H9 (cell line): ENCODE measurements around the gene NXN. TPM values are rescaled to one million over a fixed set of nuclear protein-coding genes. Genes with fewer than 3 reads are reported as not detected.
A peak's percentile ranks its signal among the peaks of the same experiment; 100 is the strongest.

Experiments
- DNase-seq: peaks from one replicate; pipeline ENCODE4 v3.0.0-alpha.2; 2017
- H2AFZ ChIP-seq: one replicate; pipeline ENCODE4 v1.6.1; 2013; ENCODE audit warnings: mild to moderate bottlenecking, low read length, control low read depth, moderate library complexity
- H2AK5ac ChIP-seq: 2 replicates; pipeline ENCODE4 v1.6.1; 2013; ENCODE audit warnings: low read length, control low read depth, mixed read lengths; ENCODE audit not compliant: insufficient read length
- H2BK120ac ChIP-seq: one replicate; pipeline ENCODE4 v1.6.1; 2013; ENCODE audit warnings: low read depth, mild to moderate bottlenecking, low read length, control low read depth, inconsistent platforms; ENCODE audit not compliant: poor library complexity, severe bottlenecking
- H2BK12ac ChIP-seq: 2 replicates; pipeline ENCODE4 v1.6.1; 2013; ENCODE audit warnings: low read length, control low read depth, mixed read lengths, low read depth; ENCODE audit not compliant: insufficient read length
- H2BK15ac ChIP-seq: 2 replicates; pipeline ENCODE4 v1.6.1; 2013; ENCODE audit warnings: low read depth, low read length, control low read depth
- H2BK20ac ChIP-seq: one replicate; pipeline ENCODE4 v1.6.1; 2013; ENCODE audit warnings: low read depth, mild to moderate bottlenecking, low read length, control low read depth, inconsistent platforms; ENCODE audit not compliant: poor library complexity, severe bottlenecking
- H2BK5ac ChIP-seq: 2 replicates; pipeline ENCODE4 v1.6.1; 2013; ENCODE audit warnings: low read length, control low read depth, mixed read lengths; ENCODE audit not compliant: insufficient read length
- H3K14ac ChIP-seq: 2 replicates; pipeline ENCODE4 v1.6.1; 2013; ENCODE audit warnings: low read length, control low read depth; ENCODE audit not compliant: insufficient read depth
- H3K18ac ChIP-seq: 2 replicates; pipeline ENCODE4 v1.6.1; 2013; ENCODE audit warnings: low read depth, mild to moderate bottlenecking, mixed read lengths, low read length, control low read depth; ENCODE audit not compliant: insufficient read length
- H3K23ac ChIP-seq: 2 replicates; pipeline ENCODE4 v1.6.1; 2013; ENCODE audit warnings: low read length, control low read depth, mixed read lengths, low read depth; ENCODE audit not compliant: insufficient read length
- H3K23me2 ChIP-seq: 2 replicates; pipeline ENCODE4 v1.6.1; 2013; ENCODE audit warnings: low read depth, mild to moderate bottlenecking, mixed read lengths, low read length, control low read depth; ENCODE audit not compliant: insufficient read length, poor library complexity, severe bottlenecking
- H3K27ac ChIP-seq: 2 replicates; pipeline ENCODE4 v1.5.1; 2013; ENCODE audit warnings: low read length, control low read depth, mixed read lengths, low read depth; ENCODE audit not compliant: insufficient read length
- H3K27me3 ChIP-seq: 2 replicates; pipeline ENCODE4 v1.6.1; 2013; ENCODE audit warnings: low read length, control low read depth, inconsistent platforms; ENCODE audit not compliant: insufficient read depth
- H3K4ac ChIP-seq: 2 replicates; pipeline ENCODE4 v1.6.1; 2013; ENCODE audit warnings: low read depth, mild to moderate bottlenecking, control low read depth, inconsistent platforms, low read length, moderate library complexity
- H3K4me1 ChIP-seq: 2 replicates; pipeline ENCODE4 v1.6.1; 2013; ENCODE audit warnings: low read length, control low read depth, inconsistent platforms; ENCODE audit not compliant: insufficient read depth
- H3K4me2 ChIP-seq: 2 replicates; pipeline ENCODE4 v1.6.1; 2013; ENCODE audit warnings: low read length, control low read depth, mixed read lengths; ENCODE audit not compliant: insufficient read length, insufficient read depth
- H3K56ac ChIP-seq: 2 replicates; pipeline ENCODE4 v1.6.1; 2013; ENCODE audit warnings: low read depth, mild to moderate bottlenecking, mixed read lengths, low read length, control low read depth; ENCODE audit not compliant: insufficient read length
- H3K79me1 ChIP-seq: 2 replicates; pipeline ENCODE4 v1.6.1; 2013; ENCODE audit warnings: low read depth, mild to moderate bottlenecking, moderate library complexity, low read length, control low read depth, inconsistent platforms; ENCODE audit not compliant: insufficient read depth, poor library complexity, severe bottlenecking
- H3K79me2 ChIP-seq: 2 replicates; pipeline ENCODE4 v1.6.1; 2013; ENCODE audit warnings: low read length, control low read depth, inconsistent platforms; ENCODE audit not compliant: insufficient read depth
- H3K9ac ChIP-seq: 2 replicates; pipeline ENCODE4 v1.6.1; 2013; ENCODE audit warnings: low read length, control low read depth, mixed read lengths; ENCODE audit not compliant: insufficient read length; ENCODE audit errors: extremely low read depth
- H3K9me3 ChIP-seq: one replicate; pipeline ENCODE4 v1.6.1; 2013; ENCODE audit warnings: low read depth, low read length, inconsistent platforms; ENCODE audit not compliant: control insufficient read depth
- H3T11ph ChIP-seq: one replicate; pipeline ENCODE4 v1.6.1; 2013; ENCODE audit warnings: mild to moderate bottlenecking, low read length, control low read depth, inconsistent platforms
- H4K20me1 ChIP-seq: one replicate; pipeline ENCODE4 v1.6.1; 2013; ENCODE audit not compliant: control insufficient read depth, insufficient read length, insufficient read depth
- H4K5ac ChIP-seq: 2 replicates; pipeline ENCODE4 v1.6.1; 2013; ENCODE audit warnings: low read depth, mild to moderate bottlenecking, mixed read lengths, low read length, control low read depth; ENCODE audit not compliant: insufficient read length
- H4K8ac ChIP-seq: replicated peaks from 2 replicates; pipeline ENCODE4 v1.6.1; 2013; ENCODE audit warnings: low read length, control low read depth, mixed read lengths, low read depth; ENCODE audit not compliant: insufficient read length
- H4K91ac ChIP-seq: 2 replicates; pipeline ENCODE4 v1.6.1; 2013; ENCODE audit warnings: low read depth, mild to moderate bottlenecking, moderate library complexity, mixed read lengths, low read length, control low read depth; ENCODE audit not compliant: insufficient read length
- H3K27ac Mint-ChIP-seq, 3 experiments: 2 replicates in 2 of 3; 3 replicates in 1 of 3; pipeline ENCODE4 v1.8.0; 2020 to 2021; ENCODE audit warnings: mixed read lengths in 3 of 3, mild to moderate bottlenecking in 1 of 3, moderate library complexity in 1 of 3
- H3K27me3 Mint-ChIP-seq: 2 replicates; pipeline ENCODE4 v1.8.0; 2021; ENCODE audit warnings: low read depth, mild to moderate bottlenecking, moderate library complexity, mixed read lengths
- H3K36me3 Mint-ChIP-seq, 3 experiments: 2 replicates in 2 of 3; 3 replicates in 1 of 3; pipeline ENCODE4 v1.8.0; 2020 to 2021; ENCODE audit warnings: low read depth in 3 of 3, mixed read lengths in 3 of 3; ENCODE audit not compliant: insufficient read depth in 1 of 3
- H3K4me1 Mint-ChIP-seq, 2 experiments: 2 replicates each; pipeline ENCODE4 v1.8.0; 2020; ENCODE audit warnings: mixed read lengths in 2 of 2
- H3K4me3 Mint-ChIP-seq, 2 experiments: 2 replicates in 1 of 2; 3 replicates in 1 of 2; pipeline ENCODE4 v1.8.0; 2020 to 2021; ENCODE audit warnings: mild to moderate bottlenecking in 2 of 2, mixed read lengths in 2 of 2, moderate library complexity in 1 of 2
- H3K9me3 Mint-ChIP-seq, 2 experiments: 2 replicates in 1 of 2; 3 replicates in 1 of 2; pipeline ENCODE4 v1.8.0; 2020; ENCODE audit warnings: mild to moderate bottlenecking in 2 of 2, mixed read lengths in 2 of 2, moderate library complexity in 1 of 2
- CTCF ChIP-seq: fragments of 200-600 bp; sonication (generic); conservative IDR thresholded peaks from 3 replicates; pipeline ENCODE4 v1.8.0; 2021; ENCODE audit warnings: antibody characterized with exemption, mild to moderate bottlenecking
- WGBS: extraction: QIAGEN DNeasy Blood & Tissue Kit; methylation state at CpG from one replicate; pipeline ENCODE4 v1.1.7; 2013; ENCODE audit warnings: missing lambda C conversion rate, low lambda C conversion rate, mixed read lengths; ENCODE audit not compliant: insufficient read length; ENCODE audit errors: extremely low coverage; 5-methylcytosine and 5-hydroxymethylcytosine counted together
- total RNA-seq: library from RNA; stranded (reverse); gene quantifications from 2 replicates; pipeline ENCODE4 v1.2.1, GENCODE V29; 2021

The NXN gene
- total RNA-seq, 1 experiment from 2014 or later, result 93.6 TPM

GRCh38 chr17:781805-782731, 197.5 kb downstream of the NXN start, which contains the start of the genes GLOD4 and MRM3:
GLOD4 (minus strand) TSS chr17:782280; CDS start chr17:782255, 25 bp downstream.
MRM3 (plus strand) TSS chr17:782353; CDS start chr17:782379, 26 bp downstream.
- Mint-ChIP-seq H3K4me3 (peak within 1 kb of the TSS; percentile 97 to 98), H3K36me3 (peaks cover 11 to 44% (median 36%) of the 10 kb centered on the region in 3 experiments), H3K9me3 (no peaks in the 10 kb centered on the region; a peak in 1 of 5 replicates), H3K4me1 (peaks cover 12 to 22% of the 10 kb centered on the region in 2 experiments), H3K27ac (peak within 1 kb of the TSS; percentile 98 to 99 (median 98)), H3K27me3 (no peaks in the 10 kb centered on the region)
- Histone ChIP-seq H3K27me3 (no peaks in the 10 kb centered on the region), H3K14ac (peak within 1 kb of the TSS; percentile 98), H3K4me2 (peak within 1 kb of the TSS; percentile 74), H3K79me2 (peaks cover 18% of the 10 kb centered on the region; the same call in 1 of the 2 replicates), H3K18ac (peak within 1 kb of the TSS; percentile 95), H3K4ac (no peak within 1 kb of the TSS), H3K79me1 (peaks cover 12% of the 10 kb centered on the region), H2AK5ac (no peak within 1 kb of the TSS), H3K23me2 (peaks cover 13% of the 10 kb centered on the region), H2BK12ac (no peak within 1 kb of the TSS), H2BK5ac (peak within 1 kb of the TSS; percentile 18), H3K9me3 (no peaks in the 10 kb centered on the region), H2BK20ac (no peak within 1 kb of the TSS), H3K4me1 (peaks cover 2% of the 10 kb centered on the region), H2BK120ac (no peak within 1 kb of the TSS), H4K20me1 (no peaks in the 10 kb centered on the region), H3K27ac (peak within 1 kb of the TSS; percentile 13), H3K23ac (no peak within 1 kb of the TSS), H4K5ac (peak within 1 kb of the TSS; percentile 74), H4K8ac (no peak within 1 kb of the TSS), H3K9ac (peak within 1 kb of the TSS; percentile 97), H3T11ph (no peak within 1 kb of the TSS), H2AFZ (no peak within 1 kb of the TSS), H3K56ac (no peak within 1 kb of the TSS), H4K91ac (no peak within 1 kb of the TSS), H2BK15ac (no peak within 1 kb of the TSS)
- DNase-seq, result peak; percentile 92
- WGBS, result no CpG with 5 or more reads among the region's 87 CpGs
- peak; percentile 56 for TF ChIP-seq CTCF
